ENCODE measurements around the gene TMPRSS11B.

- TF ChIP-seq POLR2A (IDR thresholded peaks at IDR 0.05; ENCODE audit: low read length) = no peak
- no peak for TF ChIP-seq GATA1 (IDR thresholded peaks at IDR 0.05; ENCODE audit: low read depth, low read length)
These were observed 16.9 kb downstream of the TMPRSS11B start for GRCh38 chr4:68228568-68228967.
